Stimulated activated naive CD8-positive, alpha-beta T cell treated with anti-CD3 and anti-CD28 coated beads, Interleukin-15, amount 100 ng/mL, for 72 hours (primary cell): ENCODE results near the gene TOP3B.
"Not testable (repeated sequence)": the region's sequence is repeated elsewhere in the genome, so short reads cannot be mapped to it uniquely, and the experiment has no call there.

Experiments
- ATAC-seq: fragments of 150-1000 bp; cut with Tn5 transposase; 2 replicates; pipeline ENCODE4 v1.10.0; 2021; ENCODE audit warnings: mild to moderate bottlenecking, moderate library complexity
- DNase-seq, 2 donors: peaks; one replicate each; pipeline ENCODE4 v3.0.0; 2021 to 2022
- H3K27ac Mint-ChIP-seq, 2 donors: one replicate each; pipeline ENCODE4 v1.8.0; 2022; ENCODE audit warnings: mild to moderate bottlenecking in 2 of 2, mixed read lengths in 2 of 2, moderate library complexity in 2 of 2
- H3K27me3 Mint-ChIP-seq: one replicate; pipeline ENCODE4 v1.8.0; 2022; ENCODE audit warnings: mixed read lengths
- H3K4me1 Mint-ChIP-seq: one replicate; pipeline ENCODE4 v1.8.0; 2022; ENCODE audit warnings: mild to moderate bottlenecking, mixed read lengths
- H3K4me3 Mint-ChIP-seq, 2 donors: one replicate each; pipeline ENCODE4 v1.8.0; 2022; ENCODE audit warnings: mild to moderate bottlenecking in 2 of 2, mixed read lengths in 2 of 2, moderate library complexity in 1 of 2
- H3K9me3 Mint-ChIP-seq, 2 donors: one replicate each; pipeline ENCODE4 v1.8.0; 2022; ENCODE audit warnings: mixed read lengths in 2 of 2

The TOP3B gene

GRCh38 chr22:21921184-21921721, 61.3 kb downstream of the TOP3B start:
- Mint-ChIP-seq H3K4me3 (no peak overlapping the region), H3K27ac (no peak overlapping the region), H3K27me3 (no peaks in the 10 kb centered on the region)

GRCh38 chr22:21920341-21921183, 62.0 kb downstream of the TOP3B start:
- H3K27ac Mint-ChIP-seq = no peak overlapping the region
- no peak for ATAC-seq

More at GRCh38 chr22:21921184-21921721, 61.3 kb downstream of the TOP3B start:
- no peaks in the 10 kb centered on the region for H3K9me3 Mint-ChIP-seq
- no peaks in the 10 kb centered on the region for H3K4me1 Mint-ChIP-seq
- DNase-seq (no peak), ATAC-seq (no peak)

GRCh38 chr22:21919526-21920307, 62.9 kb downstream of the TOP3B start:
- Mint-ChIP-seq H3K4me1 (no peaks in the 10 kb centered on the region), H3K9me3 (no peaks in the 10 kb centered on the region), H3K27me3 (no peaks in the 10 kb centered on the region), H3K4me3 (no peak overlapping the region), H3K27ac (no peak overlapping the region)
- DNase-seq (no peak), ATAC-seq (no peak)

More at GRCh38 chr22:21920341-21921183, 62.0 kb downstream of the TOP3B start:
- no peaks in the 10 kb centered on the region for H3K27me3 Mint-ChIP-seq
- H3K9me3 Mint-ChIP-seq = no peaks in the 10 kb centered on the region
- no peak for DNase-seq
- no peaks in the 10 kb centered on the region for H3K4me1 Mint-ChIP-seq
- no peak overlapping the region for H3K4me3 Mint-ChIP-seq

GRCh38 chr22:21918466-21919185, 64.0 kb downstream of the TOP3B start:
- DNase-seq (no peak), ATAC-seq (no peak)
- Mint-ChIP-seq H3K4me1 (no peaks in the 10 kb centered on the region), H3K9me3 (no peaks in the 10 kb centered on the region), H3K4me3 (no peak overlapping the region), H3K27ac (no peak overlapping the region), H3K27me3 (no peaks in the 10 kb centered on the region)

GRCh38 chr22:21917959-21918261, 64.7 kb downstream of the TOP3B start:
- ATAC-seq (no peak), DNase-seq (no peak)
- Mint-ChIP-seq H3K4me3 (no peak overlapping the region), H3K27me3 (no peaks in the 10 kb centered on the region), H3K27ac (no peak overlapping the region), H3K4me1 (no peaks in the 10 kb centered on the region), H3K9me3 (no peaks in the 10 kb centered on the region)

- no peak overlapping the region for H3K27ac Mint-ChIP-seq
- H3K4me1 Mint-ChIP-seq = no peaks in the 10 kb centered on the region
- no peaks in the 10 kb centered on the region for H3K27me3 Mint-ChIP-seq
- H3K9me3 Mint-ChIP-seq = no peaks in the 10 kb centered on the region
- DNase-seq (no peak), ATAC-seq (no peak)
- H3K4me3 Mint-ChIP-seq = no peak overlapping the region
These were observed 65.2 kb downstream of the TOP3B start for GRCh38 chr22:21917181-21917958.

- ATAC-seq (no peak), DNase-seq (no peak)
- Mint-ChIP-seq H3K27me3 (no peaks in the 10 kb centered on the region), H3K4me3 (no peak overlapping the region), H3K9me3 (no peaks in the 10 kb centered on the region), H3K4me1 (no peaks in the 10 kb centered on the region), H3K27ac (no peak overlapping the region)
These were observed 66.2 kb downstream of the TOP3B start for GRCh38 chr22:21916309-21916918.

GRCh38 chr22:21915624-21916308, 66.8 kb downstream of the TOP3B start:
- ATAC-seq (no peak), DNase-seq (no peak)
- Mint-ChIP-seq H3K4me1 (no peaks in the 10 kb centered on the region), H3K4me3 (no peak overlapping the region), H3K27me3 (no peaks in the 10 kb centered on the region), H3K27ac (no peak overlapping the region), H3K9me3 (no peaks in the 10 kb centered on the region)

- H3K4me3 Mint-ChIP-seq, DNase-seq, H3K9me3 Mint-ChIP-seq, H3K27me3 Mint-ChIP-seq, H3K27ac Mint-ChIP-seq, ATAC-seq, H3K4me1 Mint-ChIP-seq: not testable (repeated sequence)
These were observed 68.4 kb downstream of the TOP3B start for GRCh38 chr22:21914033-21914642.

- not testable (repeated sequence) for DNase-seq, H3K4me1 Mint-ChIP-seq, H3K27ac Mint-ChIP-seq, H3K27me3 Mint-ChIP-seq, ATAC-seq, H3K4me3 Mint-ChIP-seq, H3K9me3 Mint-ChIP-seq
These were observed 72.2 kb downstream of the TOP3B start for GRCh38 chr22:21910367-21910766.

GRCh38 chr22:21909871-21910270, 72.7 kb downstream of the TOP3B start:
- Mint-ChIP-seq H3K27ac (peak overlapping the region in 1 of 2 donors; percentile 35), H3K27me3 (no peaks in the 10 kb centered on the region), H3K4me3 (no peak overlapping the region), H3K9me3 (no peaks in the 10 kb centered on the region), H3K4me1 (no peaks in the 10 kb centered on the region)
- DNase-seq = no peak
- ATAC-seq = no peak

GRCh38 chr22:21907638-21908522, 74.7 kb downstream of the TOP3B start:
- Mint-ChIP-seq H3K27me3 (no peaks in the 10 kb centered on the region), H3K4me1 (no peaks in the 10 kb centered on the region), H3K27ac (peak overlapping the region in 1 of 2 donors; percentile 89), H3K4me3 (no peak overlapping the region), H3K9me3 (no peaks in the 10 kb centered on the region)
- DNase-seq (no peak), ATAC-seq (no peak)
